Urothelium cell line (cell line): ENCODE data around the gene TAF8.
"Not testable (repeated sequence)": the region's sequence is repeated elsewhere in the genome, so short reads cannot be mapped to it uniquely, and the experiment has no call there.

Experiments
- DNase-seq: peaks from one replicate; pipeline ENCODE4 v3.0.0; 2011; ENCODE audit warnings: low spot score, mixed read lengths
- FAIRE-seq: peaks from 2 replicates; lab custom pipeline; 2011; peaks lifted over from hg19 to GRCh38; lab: Jason Lieb, UNC

TAF8 gene

GRCh38 chr6:42028234-42029061 lies 21.9 kb upstream of the TAF8 start:
- DNase-seq (peak; percentile 78), FAIRE-seq (no peak)

- no peak for DNase-seq
- no peak for FAIRE-seq
Observed at GRCh38 chr6:42029062-42029685, 21.1 kb upstream of the TAF8 start.

GRCh38 chr6:42029881-42030280 lies 20.4 kb upstream of the TAF8 start:
- no peak for FAIRE-seq
- DNase-seq, result no peak

- no peak for FAIRE-seq
- no peak for DNase-seq
Observed at GRCh38 chr6:42030585-42031506, 19.5 kb upstream of the TAF8 start.

- DNase-seq (no peak), FAIRE-seq (no peak)
Observed at GRCh38 chr6:42032366-42032765, 18.0 kb upstream of the TAF8 start.

- not testable (repeated sequence) for DNase-seq, FAIRE-seq
Observed at GRCh38 chr6:42037669-42038068, 12.7 kb upstream of the TAF8 start.

GRCh38 chr6:42038163-42038562 lies 12.2 kb upstream of the TAF8 start:
- FAIRE-seq (no peak), DNase-seq (no peak)

- DNase-seq (no peak), FAIRE-seq (no peak)
Observed at GRCh38 chr6:42038811-42039408, 11.4 kb upstream of the TAF8 start.

- no peak for DNase-seq
- no peak for FAIRE-seq
Observed at GRCh38 chr6:42040856-42041480, 9.4 kb upstream of the TAF8 start.

GRCh38 chr6:42041481-42042053 lies 8.8 kb upstream of the TAF8 start:
- FAIRE-seq (no peak), DNase-seq (no peak)

- no peak for DNase-seq
Observed at GRCh38 chr6:42042108-42042507, 8.2 kb upstream of the TAF8 start.

GRCh38 chr6:42043787-42044475 lies 6.4 kb upstream of the TAF8 start:
- DNase-seq (peak; percentile 84), FAIRE-seq (no peak)

More at GRCh38 chr6:42042108-42042507, 8.2 kb upstream of the TAF8 start:
- no peak for FAIRE-seq

GRCh38 chr6:42045538-42046460 lies 4.5 kb upstream of the TAF8 start:
- no peak for FAIRE-seq
- peak; percentile 76 for DNase-seq

- no peak for DNase-seq
- FAIRE-seq, result no peak
Observed at GRCh38 chr6:42046464-42047212, 3.7 kb upstream of the TAF8 start.

- DNase-seq, result no peak
- FAIRE-seq, result no peak
Observed at GRCh38 chr6:42047213-42047590, 3.1 kb upstream of the TAF8 start.

GRCh38 chr6:42047790-42048405 lies 2.4 kb upstream of the TAF8 start:
- DNase-seq (no peak), FAIRE-seq (no peak)

GRCh38 chr6:42049116-42049809 lies 1.1 kb upstream of the TAF8 start:
- FAIRE-seq (no peak), DNase-seq (no peak)
